Prostate gland (tissue), 2 donors: ENCODE data around the gene HEG1. TPM values are rescaled to one million over a fixed set of nuclear protein-coding genes. Genes with fewer than 3 reads are reported as not detected.

Experiments
- DNase-seq: peaks from one replicate; pipeline ENCODE4 v3.0.0-alpha.2; 2019; ENCODE audit warnings: low spot score
- H3K27ac ChIP-seq, 2 donors: fragments of 200-600 bp; sonication (generic); 2 replicates each; pipeline ENCODE4 v1.5.1; 2017 to 2019
- H3K27me3 ChIP-seq: fragments of 200-600 bp; sonication (generic); replicated peaks from 2 replicates; pipeline ENCODE4 v1.5.1; 2019; ENCODE audit not compliant: insufficient read depth
- H3K36me3 ChIP-seq, 2 donors: fragments of 200-600 bp; sonication (generic); 1 replicate in 1 of 2; 2 replicates in 1 of 2; pipeline versions ENCODE4 v1.5.1 to v1.8.1; 2017 to 2019
- H3K4me1 ChIP-seq: fragments of 200-600 bp; sonication (generic); replicated peaks from 2 replicates; pipeline ENCODE4 v1.5.1; 2019
- H3K4me3 ChIP-seq, 2 donors: fragments of 200-600 bp; sonication (generic); 2 replicates each; pipeline ENCODE4 v1.5.1; 2017 to 2019
- H3K9me3 ChIP-seq: fragments of 200-600 bp; sonication (generic); 2 replicates; pipeline ENCODE4 v1.5.1; 2017
- CTCF ChIP-seq, 4 experiments: fragments of 200-600 bp in 2 of 4; fragments of 450-650 bp in 2 of 4; sonication (generic) in 2 of 4; IDR thresholded peaks; 1 replicate in 3 of 4; 2 replicates in 1 of 4; pipeline ENCODE4 v1.5.1; 2016 to 2019; ENCODE audit warnings: antibody characterized with exemption in 4 of 4, mild to moderate bottlenecking in 2 of 4, moderate library complexity in 2 of 4
- POLR2A ChIP-seq: fragments of 450-650 bp; IDR thresholded peaks from one replicate; pipeline ENCODE4 v1.6.1; 2016; ENCODE audit warnings: antibody characterized with exemption, mild to moderate bottlenecking
- POLR2AphosphoS5 ChIP-seq: sonication (generic); formaldehyde crosslinking; IDR thresholded peaks from one replicate; pipeline ENCODE4 v1.6.1; 2017; ENCODE audit warnings: antibody characterized with exemption
- WGBS: methylation state at CpG from one replicate; pipeline ENCODE4 v1.1.5; 2018; 5-methylcytosine and 5-hydroxymethylcytosine counted together
- intact Hi-C: fragments of 100-400 bp; cut with DNase I; formaldehyde crosslinking; loops from one replicate; pipeline ENCODE4 v1.14.2; 2022
- total RNA-seq, 2 donors: library from RNA; depleted of rRNA; stranded (reverse); fragments of >200 nt; gene quantifications; one replicate each; pipeline ENCODE4 v1.1.0, GENCODE V29; 2016

Gene HEG1
- total RNA-seq, 2 donors from 2014 or later: 27.5 to 130 TPM

DNA sequence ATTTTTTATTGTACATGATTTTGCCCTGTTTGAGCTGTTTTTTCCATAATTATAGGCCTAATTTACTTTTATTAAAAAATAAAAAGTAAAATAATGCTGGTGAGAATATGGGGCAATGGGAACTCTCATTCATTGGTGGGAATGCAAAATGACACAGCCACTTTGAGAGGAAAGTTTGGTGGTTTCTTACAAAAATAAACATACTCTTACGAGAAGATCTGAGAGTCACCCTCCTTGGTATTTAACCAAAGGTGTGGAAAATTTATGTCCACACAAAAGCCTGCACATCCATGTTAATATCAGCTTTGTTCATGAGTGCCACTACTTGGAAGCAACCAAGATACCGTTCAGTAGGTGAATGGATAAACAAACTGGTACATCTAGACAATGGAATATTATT is 131.1 kb downstream of the HEG1 start:
- intact Hi-C loops: loop anchor here (5.0 to 10.0 kb wide), 3 partner anchors 73 to 663 kb away; no protein-coding TSS in a partner anchor
- Histone ChIP-seq H3K27me3 (no peaks in the 10 kb centered on the region), H3K4me3 (no peak overlapping the region), H3K9me3 (no peaks in the 10 kb centered on the region), H3K27ac (no peak overlapping the region), H3K4me1 (no peaks in the 10 kb centered on the region), H3K36me3 (no peaks in the 10 kb centered on the region)
- no peak for TF ChIP-seq POLR2A
- TF ChIP-seq POLR2AphosphoS5: no peak
- TF ChIP-seq CTCF (IDR thresholded peaks at IDR 0.05): no peak
- 79% methylated on average over 2 of the region's 2 CpGs for WGBS
- DNase-seq: no peak

- Histone ChIP-seq H3K27me3 (no peaks in the 10 kb centered on the region), H3K36me3 (no peaks in the 10 kb centered on the region), H3K9me3 (no peaks in the 10 kb centered on the region), H3K4me3 (no peak overlapping the region), H3K4me1 (no peaks in the 10 kb centered on the region), H3K27ac (no peak overlapping the region)
- TF ChIP-seq CTCF (IDR thresholded peaks at IDR 0.05) (no peak), POLR2AphosphoS5 (no peak), POLR2A (no peak)
- no peak for DNase-seq
- intact Hi-C loops: loop anchor here (10.0 kb wide), 1 partner anchor 241 kb away; no protein-coding TSS in a partner anchor
Measured at GRCh38 chr3:124923833-124924232, 132.0 kb downstream of the HEG1 start.

GRCh38 chr3:124920718-124921117 is 135.1 kb downstream of the HEG1 start:
- WGBS: 72% methylated on average over 5 of the region's 5 CpGs
- Histone ChIP-seq H3K27ac (no peak overlapping the region), H3K9me3 (no peaks in the 10 kb centered on the region), H3K4me3 (no peak overlapping the region), H3K36me3 (no peaks in the 10 kb centered on the region), H3K4me1 (no peaks in the 10 kb centered on the region), H3K27me3 (no peaks in the 10 kb centered on the region)
- peak; percentile 21 for DNase-seq
- TF ChIP-seq POLR2A (no peak), POLR2AphosphoS5 (peak; percentile 23)
- intact Hi-C loops: loop anchor here (10.0 kb wide), 1 partner anchor 244 kb away; no protein-coding TSS in a partner anchor

GRCh38 chr3:124919756-124920155 is 136.0 kb downstream of the HEG1 start:
- intact Hi-C loops: loop anchor here (10.0 kb wide), 1 partner anchor 245 kb away; no protein-coding TSS in a partner anchor

GRCh38 chr3:124918524-124918923 is 137.3 kb downstream of the HEG1 start:
- no peaks in the 10 kb centered on the region for H3K4me1 ChIP-seq
- TF ChIP-seq CTCF (IDR thresholded peaks at IDR 0.05) (no peak), POLR2AphosphoS5 (no peak), POLR2A (no peak)
- H3K27me3 ChIP-seq: no peaks in the 10 kb centered on the region
- no peak for DNase-seq
- WGBS: 98% methylated on average over 2 of the region's 2 CpGs
- no peaks in the 10 kb centered on the region for H3K9me3 ChIP-seq
- no peak overlapping the region for H3K27ac ChIP-seq
- H3K36me3 ChIP-seq: no peaks in the 10 kb centered on the region
- intact Hi-C loops: no loop called here
- H3K4me3 ChIP-seq: no peak overlapping the region

More at GRCh38 chr3:124919756-124920155, 136.0 kb downstream of the HEG1 start:
- H3K36me3 ChIP-seq: no peaks in the 10 kb centered on the region
- H3K4me3 ChIP-seq: no peak overlapping the region
- no peaks in the 10 kb centered on the region for H3K27me3 ChIP-seq
- H3K27ac ChIP-seq: no peak overlapping the region
- no peaks in the 10 kb centered on the region for H3K9me3 ChIP-seq
- WGBS: 16% methylated on average over 2 of the region's 2 CpGs
- no peak for DNase-seq
- TF ChIP-seq CTCF (IDR thresholded peaks at IDR 0.05) (no peak), POLR2AphosphoS5 (no peak), POLR2A (no peak)
- H3K4me1 ChIP-seq: no peaks in the 10 kb centered on the region
